ENCODE measurements around the gene RABL2B. TPM values are rescaled to one million over a fixed set of nuclear protein-coding genes. Genes with fewer than 3 reads are reported as not detected.
A peak's percentile ranks its signal among the peaks of the same experiment; 100 is the strongest.

RABL2B gene
- total RNA-seq, 1 experiment from 2014 or later: 27.7 TPM

DNA sequence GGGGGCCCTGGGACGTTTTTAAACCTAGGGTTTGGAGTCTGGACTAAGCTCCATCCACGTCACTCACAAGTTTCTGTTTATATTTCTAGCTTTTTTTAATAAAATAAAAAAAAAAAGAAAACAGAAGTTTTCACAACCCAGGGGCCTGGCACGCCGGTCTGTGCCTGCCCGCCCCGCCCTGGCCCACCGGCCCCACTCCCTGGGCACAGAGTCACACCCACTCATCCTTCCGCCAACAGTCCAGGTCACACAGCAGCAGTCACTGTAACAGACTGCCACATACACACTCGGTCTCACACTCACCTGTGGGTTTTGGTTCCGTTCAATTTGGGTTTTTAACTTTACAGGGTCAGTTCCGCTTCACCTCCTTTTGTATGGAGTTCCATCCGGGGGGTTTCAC is 50.8 kb downstream of the RABL2B start:
- in situ Hi-C loops (cut with HindIII; ENCODE audit: low pct_unique_long_range_greater_than_20kb, low sequenced_read_pairs): no loop called here
- no peak for ATAC-seq
- Histone ChIP-seq H3K4me3 (ENCODE audit: low read depth in 2 of 2, low read length in 2 of 2) (no peak overlapping the region), H3K27me3 (ENCODE audit: control insufficient read depth, insufficient read depth, low read length) (no peaks in the 10 kb centered on the region), H3K4me1 (ENCODE audit: control insufficient read depth, insufficient read depth, low read length) (no peaks in the 10 kb centered on the region), H3K9me3 (ENCODE audit: control insufficient read depth, insufficient read depth, low read depth, low read length) (no peaks in the 10 kb centered on the region), H3K27ac (ENCODE audit: low read length) (no peak overlapping the region), H3K36me3 (ENCODE audit: control insufficient read depth, insufficient read depth, low read length) (no peaks in the 10 kb centered on the region)
- CTCF ChIA-PET: no interaction called here
- POLR2A ChIA-PET: no interaction called here
- no TSS peak for BruUV-seq (replicated peaks)
- no peak for DNase-seq (ENCODE audit: low read depth, low spot score)
- no peak for TF ChIP-seq POLR2AphosphoS5 (IDR thresholded peaks at IDR 0.05; ENCODE audit: low read depth, low read length)
- TF ChIP-seq, protein P1, sequence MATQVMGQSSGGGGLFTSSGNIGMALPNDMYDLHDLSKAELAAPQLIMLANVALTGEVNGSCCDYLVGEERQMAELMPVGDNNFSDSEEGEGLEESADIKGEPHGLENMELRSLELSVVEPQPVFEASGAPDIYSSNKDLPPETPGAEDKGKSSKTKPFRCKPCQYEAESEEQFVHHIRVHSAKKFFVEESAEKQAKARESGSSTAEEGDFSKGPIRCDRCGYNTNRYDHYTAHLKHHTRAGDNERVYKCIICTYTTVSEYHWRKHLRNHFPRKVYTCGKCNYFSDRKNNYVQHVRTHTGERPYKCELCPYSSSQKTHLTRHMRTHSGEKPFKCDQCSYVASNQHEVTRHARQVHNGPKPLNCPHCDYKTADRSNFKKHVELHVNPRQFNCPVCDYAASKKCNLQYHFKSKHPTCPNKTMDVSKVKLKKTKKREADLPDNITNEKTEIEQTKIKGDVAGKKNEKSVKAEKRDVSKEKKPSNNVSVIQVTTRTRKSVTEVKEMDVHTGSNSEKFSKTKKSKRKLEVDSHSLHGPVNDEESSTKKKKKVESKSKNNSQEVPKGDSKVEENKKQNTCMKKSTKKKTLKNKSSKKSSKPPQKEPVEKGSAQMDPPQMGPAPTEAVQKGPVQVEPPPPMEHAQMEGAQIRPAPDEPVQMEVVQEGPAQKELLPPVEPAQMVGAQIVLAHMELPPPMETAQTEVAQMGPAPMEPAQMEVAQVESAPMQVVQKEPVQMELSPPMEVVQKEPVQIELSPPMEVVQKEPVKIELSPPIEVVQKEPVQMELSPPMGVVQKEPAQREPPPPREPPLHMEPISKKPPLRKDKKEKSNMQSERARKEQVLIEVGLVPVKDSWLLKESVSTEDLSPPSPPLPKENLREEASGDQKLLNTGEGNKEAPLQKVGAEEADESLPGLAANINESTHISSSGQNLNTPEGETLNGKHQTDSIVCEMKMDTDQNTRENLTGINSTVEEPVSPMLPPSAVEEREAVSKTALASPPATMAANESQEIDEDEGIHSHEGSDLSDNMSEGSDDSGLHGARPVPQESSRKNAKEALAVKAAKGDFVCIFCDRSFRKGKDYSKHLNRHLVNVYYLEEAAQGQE (IDR thresholded peaks at IDR 0.05; ENCODE audit: insufficient read depth in 1 of 2, low read depth in 2 of 2, low read length in 1 of 2): no peak
- TF ChIP-seq TCF7L2 (IDR thresholded peaks at IDR 0.05; ENCODE audit: low read depth, low read length): no peak
- TF ChIP-seq, protein P2, sequence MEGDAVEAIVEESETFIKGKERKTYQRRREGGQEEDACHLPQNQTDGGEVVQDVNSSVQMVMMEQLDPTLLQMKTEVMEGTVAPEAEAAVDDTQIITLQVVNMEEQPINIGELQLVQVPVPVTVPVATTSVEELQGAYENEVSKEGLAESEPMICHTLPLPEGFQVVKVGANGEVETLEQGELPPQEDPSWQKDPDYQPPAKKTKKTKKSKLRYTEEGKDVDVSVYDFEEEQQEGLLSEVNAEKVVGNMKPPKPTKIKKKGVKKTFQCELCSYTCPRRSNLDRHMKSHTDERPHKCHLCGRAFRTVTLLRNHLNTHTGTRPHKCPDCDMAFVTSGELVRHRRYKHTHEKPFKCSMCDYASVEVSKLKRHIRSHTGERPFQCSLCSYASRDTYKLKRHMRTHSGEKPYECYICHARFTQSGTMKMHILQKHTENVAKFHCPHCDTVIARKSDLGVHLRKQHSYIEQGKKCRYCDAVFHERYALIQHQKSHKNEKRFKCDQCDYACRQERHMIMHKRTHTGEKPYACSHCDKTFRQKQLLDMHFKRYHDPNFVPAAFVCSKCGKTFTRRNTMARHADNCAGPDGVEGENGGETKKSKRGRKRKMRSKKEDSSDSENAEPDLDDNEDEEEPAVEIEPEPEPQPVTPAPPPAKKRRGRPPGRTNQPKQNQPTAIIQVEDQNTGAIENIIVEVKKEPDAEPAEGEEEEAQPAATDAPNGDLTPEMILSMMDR (IDR thresholded peaks at IDR 0.05): no peak
- TF ChIP-seq SIN3A (IDR thresholded peaks at IDR 0.05; ENCODE audit: borderline replicate concordance, insufficient read depth, low read depth, low read length): no peak
- intact Hi-C loops (cut with micrococcal nuclease; ENCODE audit: unreplicated experiment): no loop called here

DNA sequence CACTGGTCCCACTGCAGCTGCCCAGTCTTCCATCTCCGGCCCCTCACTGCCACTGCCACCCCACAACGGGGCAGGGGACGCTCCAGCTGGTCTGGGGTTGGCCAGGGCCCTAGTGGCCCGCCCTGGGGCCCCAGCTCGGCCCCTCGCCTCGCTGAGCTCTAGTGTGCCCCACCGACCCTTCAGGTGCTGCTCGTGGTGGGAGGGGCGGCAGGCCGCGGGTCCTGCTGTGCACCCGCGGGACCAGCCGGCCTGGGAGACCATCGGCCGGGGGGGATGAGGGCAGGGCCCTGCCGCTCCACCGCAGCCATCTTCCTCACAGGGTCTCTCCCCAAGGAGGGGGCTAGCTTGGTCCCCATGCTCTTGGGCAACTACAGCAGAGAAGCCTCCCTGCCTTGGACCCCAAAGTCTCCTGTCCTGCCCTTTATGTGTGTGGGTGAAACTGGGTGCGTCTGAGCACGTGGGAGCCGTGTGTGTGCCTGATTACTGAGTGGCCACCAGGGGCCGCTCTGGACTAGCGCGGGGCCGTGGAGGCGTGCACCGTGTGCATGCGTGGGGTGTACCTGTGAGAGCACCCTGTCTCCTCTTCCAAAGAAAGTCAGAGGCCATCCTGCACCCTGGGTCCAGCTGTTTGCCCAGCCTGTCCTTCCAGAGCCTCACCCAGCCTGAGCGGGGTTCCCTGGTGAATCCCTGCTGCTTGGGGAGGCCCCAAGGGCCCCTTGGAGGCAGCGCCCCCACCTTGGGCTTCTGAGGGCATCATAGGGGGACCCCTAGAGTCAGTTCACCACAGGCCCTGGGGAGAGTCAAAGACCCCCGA is 51.4 kb downstream of the RABL2B start:
- Histone ChIP-seq H3K36me3 (ENCODE audit: control insufficient read depth, insufficient read depth, low read length) (no peaks in the 10 kb centered on the region), H3K9me3 (ENCODE audit: control insufficient read depth, insufficient read depth, low read depth, low read length) (no peaks in the 10 kb centered on the region), H3K4me1 (ENCODE audit: control insufficient read depth, insufficient read depth, low read length) (no peaks in the 10 kb centered on the region), H3K4me3 (ENCODE audit: low read depth in 2 of 2, low read length in 2 of 2) (no peak overlapping the region), H3K27ac (ENCODE audit: low read length) (no peak overlapping the region), H3K27me3 (ENCODE audit: control insufficient read depth, insufficient read depth, low read length) (no peaks in the 10 kb centered on the region)
- DNase-seq (ENCODE audit: low read depth, low spot score) (no peak), ATAC-seq (peak; percentile 82)
- intact Hi-C loops (cut with micrococcal nuclease; ENCODE audit: unreplicated experiment): no loop called here
- in situ Hi-C loops (cut with HindIII; ENCODE audit: low pct_unique_long_range_greater_than_20kb, low sequenced_read_pairs): no loop called here
- POLR2A ChIA-PET: no interaction called here
- TF ChIP-seq, protein P2 (IDR thresholded peaks at IDR 0.05): peak; percentile 88
- TF ChIP-seq SIN3A (IDR thresholded peaks at IDR 0.05; ENCODE audit: borderline replicate concordance, insufficient read depth, low read depth, low read length): no peak
- CTCF ChIA-PET: no interaction called here
- BruUV-seq (replicated peaks): no TSS peak
